ENCODE results near the gene DHRS1. TPM values are rescaled to one million over a fixed set of nuclear protein-coding genes. Genes with fewer than 3 reads are reported as not detected.

Gene DHRS1
- total and polyA plus RNA-seq, 9 of the 15 experiments (the other 6 are each of a cell fraction or from before 2014, with no cell fraction given), result 7.3 to 33.6 (median 13.3) TPM

GRCh38 chr14:24283796-24284460 lies 15.7 kb downstream of the DHRS1 start:
- Histone ChIP-seq H3K27ac (ENCODE audit: extremely low read depth, low read depth, low read length) (no peak overlapping the region), H3K79me2 (ENCODE audit: control insufficient read depth, insufficient read depth, low read length) (no peaks in the 10 kb centered on the region), H3K9me3 (replicated peaks; ENCODE audit: control insufficient read depth, insufficient read depth, low read depth, low read length) (no peaks in the 10 kb centered on the region), H3K4me2 (ENCODE audit: insufficient read depth, low read length) (no peak overlapping the region), H4K20me1 (replicated peaks; ENCODE audit: control insufficient read depth, insufficient read depth, low read length) (no peaks in the 10 kb centered on the region), H3K4me3 (no peak overlapping the region), H3K9me1 (ENCODE audit: control insufficient read depth, insufficient read depth, low read length) (no peaks in the 10 kb centered on the region), H3K9ac (ENCODE audit: insufficient read depth in 1 of 2, low read depth in 2 of 2, low read length in 2 of 2) (no peak overlapping the region), H2AFZ (ENCODE audit: low read depth, low read length) (no peak overlapping the region), H3K36me3 (ENCODE audit: control insufficient read depth, insufficient read depth, low read length) (no peaks in the 10 kb centered on the region), H3K27me3 (ENCODE audit: control insufficient read depth in 2 of 2, insufficient read depth in 2 of 2, low read length in 2 of 2) (no peaks in the 10 kb centered on the region), H3K4me1 (replicated peaks in 1 of 2; ENCODE audit: control insufficient read depth in 2 of 2, insufficient read depth in 2 of 2, low read length in 2 of 2) (no peaks in the 10 kb centered on the region; a peak in 1 of 5 replicates)
- in situ Hi-C loops (cut with MboI) (no loop called here), intact Hi-C loops (cut with micrococcal nuclease) (no loop called here)
- FAIRE-seq, result no peak
- WGBS (ENCODE audit: insufficient coverage, low coverage, missing lambda C conversion rate), result 49% methylated on average over 5 of the region's 5 CpGs
- ChIA-PET CTCF (ENCODE audit: low intra/inter-chr PET ratio) (interaction anchor here (0.6 kb wide), 1 partner anchor 428 kb away, joined by 3 read pairs; no protein-coding TSS in a partner anchor), POLR2A (interaction anchor here (1.7 kb wide), 1 partner anchor 12 kb away, joined by 5 read pairs; no protein-coding TSS in a partner anchor)
- ATAC-seq, result no peak; the same call in 2 of the 3 replicates
- TF ChIP-seq ARNT (IDR thresholded peaks at IDR 0.05), result no peak
- TF ChIP-seq CREB3L1 (IDR thresholded peaks at IDR 0.05; ENCODE audit: borderline replicate concordance, low read depth), result no peak
- no peak for TF ChIP-seq FOXP4 (CRISPR knock-in tag; IDR thresholded peaks at IDR 0.05; ENCODE audit: borderline replicate concordance)
- no peak for TF ChIP-seq TCFL5 (CRISPR knock-in tag; conservative IDR thresholded peaks at IDR 0.05)
- no peak for TF ChIP-seq ZNF518B (CRISPR knock-in tag; IDR thresholded peaks at IDR 0.05)
- TF ChIP-seq RAD21 (CRISPR knock-in tag; conservative IDR thresholded peaks at IDR 0.05 in 1 of 2, IDR thresholded peaks at IDR 0.05 in 1 of 2), result no peak
- no peak for TF ChIP-seq ZNF696 (CRISPR knock-in tag; conservative IDR thresholded peaks at IDR 0.05)
- BruUV-seq (replicated peaks), result no TSS peak
- DNase-seq (ENCODE audit: extremely low read depth in 1 of 4, low spot score in 3 of 4), result no peak

Data from K562 (cell line).